Pancreas (tissue), 10 donors: ENCODE results near the gene PLA2G2D. TPM values are rescaled to one million over a fixed set of nuclear protein-coding genes. Genes with fewer than 3 reads are reported as not detected.

Experiments
- ATAC-seq, 4 donors: fragments of 200-7000 bp; cut with Tn5 transposase; one replicate each; pipeline versions ENCODE4 v1.8.0 to v1.9.1; 2020; ENCODE audit warnings: mild to moderate bottlenecking in 4 of 4, moderate library complexity in 4 of 4
- DNase-seq, 6 donors: peaks; one replicate each; pipeline ENCODE4 v3.0.0-alpha.2; 2020
- FAIRE-seq: peaks from 2 replicates; lab custom pipeline; 2012; peaks lifted over from hg19 to GRCh38; lab: Jason Lieb, UNC
- H3K27ac ChIP-seq, 4 donors: fragments of 200-600 bp; sonication (generic); 1 replicate in 3 of 4; 2 replicates in 1 of 4; pipeline versions ENCODE4 v1.5.0 to v1.8.0; 2020
- H3K27me3 ChIP-seq, 4 donors: fragments of 200-600 bp; one replicate each; pipeline ENCODE4 v1.8.0; 2021
- H3K36me3 ChIP-seq, 3 donors: fragments of 200-600 bp; sonication (generic) in 1 of 3; one replicate each; pipeline versions ENCODE4 v1.5.0 to v1.8.0; 2020 to 2021
- H3K4me1 ChIP-seq, 3 donors: fragments of 200-600 bp; one replicate each; pipeline ENCODE4 v1.8.0; 2021
- H3K4me3 ChIP-seq, 4 donors: fragments of 200-600 bp; sonication (generic) in 2 of 4; one replicate each; pipeline versions ENCODE4 v1.5.0 to v1.8.0; 2020 to 2021
- H3K9me3 ChIP-seq, 4 donors: fragments of 200-600 bp; one replicate each; pipeline ENCODE4 v1.8.0; 2021
- CTCF ChIP-seq, 4 donors: fragments of 200-600 bp; sonication (generic) in 3 of 4; IDR thresholded peaks; one replicate each; pipeline versions ENCODE4 v1.5.0 to v1.8.0; 2021; ENCODE audit warnings: antibody characterized with exemption in 4 of 4
- WGBS, 2 donors: extraction: QIAGEN DNeasy Blood & Tissue Kit; methylation state at CpG; one replicate each; pipeline ENCODE4 v1.1.7; 2013; 5-methylcytosine and 5-hydroxymethylcytosine counted together
- intact Hi-C, 3 donors: fragments of 100-400 bp; cut with DNase I; formaldehyde crosslinking; loops; one replicate each; pipeline versions ENCODE4 v1.11.1 to v1.14.2; 2022
- polyA plus RNA-seq, 2 donors: library from polyadenylated mRNA; stranded (reverse); fragments of 200-250 nt; gene quantifications; one replicate each; pipeline ENCODE4 v1.2.3, GENCODE V29; 2013
- total RNA-seq, 6 donors: library from RNA; stranded (reverse); fragmentation: NEBNext Ultra II Directional in 4 of 6; extraction: Animal tissue kit (Norgen Biotek cat#: 25700) in 4 of 6; gene quantifications; one replicate each; pipeline versions ENCODE4 v1.2.1 to v1.2.4, GENCODE V29; 2021 to 2023
- donor health status: healthy with polysubstance abuse.
- donor health status: DM: no; HTN: no; CAD: no; lungs with moderate emphysema.
- donor health status: DM: no; HTN: no; CAD: no.
- donor health status: control.
- donor health status: control.
- donor health status: Bipolar disorder and iron deficiency.
- donor health status: DM: yes; HTN: yes; CAD: no.
- donor health status: DM: no; HTN: no; CAD: no.
- donor health status: DM: no; HTN: no; CAD: no.
- donor health status: DM: yes; HTN: yes; CAD: no.

PLA2G2D gene
- total and polyA plus RNA-seq, 8 donors = 0.25 TPM; not detected in 7

GRCh38 chr1:20123722-20124455 is 4.6 kb upstream of the PLA2G2D start:
- Histone ChIP-seq H3K36me3 (no peaks in the 10 kb centered on the region), H3K9me3 (no peaks in the 10 kb centered on the region), H3K4me1 (no peaks in the 10 kb centered on the region), H3K27me3 (no peaks in the 10 kb centered on the region), H3K27ac (no peak overlapping the region), H3K4me3 (no peak overlapping the region)
- 51 to 53% methylated on average over 10 of the region's 10 CpGs for WGBS, 2 donors
- no peak for FAIRE-seq
- DNase-seq = no peak
- ATAC-seq = peak in 1 of 4 donors; percentile 26
- TF ChIP-seq CTCF (IDR thresholded peaks at IDR 0.05) = no peak
- intact Hi-C loops = no loop called here

- no peak for ATAC-seq
- DNase-seq = no peak
- Histone ChIP-seq H3K27me3 (no peaks in the 10 kb centered on the region), H3K4me1 (no peaks in the 10 kb centered on the region), H3K4me3 (no peak overlapping the region), H3K9me3 (no peaks in the 10 kb centered on the region), H3K36me3 (no peaks in the 10 kb centered on the region), H3K27ac (no peak overlapping the region)
- intact Hi-C loops = no loop called here
- no peak for FAIRE-seq
- WGBS, 2 donors = 79 to 82% methylated on average over 4 of the region's 4 CpGs
- no peak for TF ChIP-seq CTCF (IDR thresholded peaks at IDR 0.05)
Measured at GRCh38 chr1:20120796-20121195, 1.5 kb upstream of the PLA2G2D start.

GRCh38 chr1:20117236-20117635 is 2.1 kb downstream of the PLA2G2D start:
- DNase-seq (no peak), ATAC-seq (no peak), FAIRE-seq (no peak)
- Histone ChIP-seq H3K36me3 (no peaks in the 10 kb centered on the region), H3K27me3 (no peaks in the 10 kb centered on the region), H3K9me3 (no peaks in the 10 kb centered on the region), H3K27ac (no peak overlapping the region), H3K4me3 (no peak overlapping the region), H3K4me1 (no peaks in the 10 kb centered on the region)
- no peak for TF ChIP-seq CTCF (IDR thresholded peaks at IDR 0.05)
- intact Hi-C loops = no loop called here

- Histone ChIP-seq H3K36me3 (no peaks in the 10 kb centered on the region), H3K27me3 (no peaks in the 10 kb centered on the region), H3K27ac (no peak overlapping the region), H3K4me1 (no peaks in the 10 kb centered on the region), H3K4me3 (no peak overlapping the region), H3K9me3 (no peaks in the 10 kb centered on the region)
- no peak for FAIRE-seq
- intact Hi-C loops = no loop called here
- WGBS, 2 donors = 72 to 77% methylated on average over 7 of the region's 7 CpGs
- ATAC-seq = no peak
- DNase-seq = no peak
- no peak for TF ChIP-seq CTCF (IDR thresholded peaks at IDR 0.05)
Measured at GRCh38 chr1:20115916-20116315, 3.4 kb downstream of the PLA2G2D start.

GRCh38 chr1:20115479-20115878 is 3.9 kb downstream of the PLA2G2D start:
- TF ChIP-seq CTCF (IDR thresholded peaks at IDR 0.05) = no peak
- H3K9me3 ChIP-seq = no peaks in the 10 kb centered on the region
- FAIRE-seq (no peak), ATAC-seq (no peak), DNase-seq (no peak)
- H3K4me3 ChIP-seq = no peak overlapping the region
- H3K36me3 ChIP-seq = no peaks in the 10 kb centered on the region
- intact Hi-C loops = no loop called here
- H3K27me3 ChIP-seq = no peaks in the 10 kb centered on the region
- H3K27ac ChIP-seq = no peak overlapping the region
- WGBS, 2 donors = 79 to 80% methylated on average over 4 of the region's 4 CpGs
- no peaks in the 10 kb centered on the region for H3K4me1 ChIP-seq
